C4-2B (cell line): Measurements from ENCODE around the gene LYRM9.

ENCODE experiments used
- CTCF ChIP-seq: fragments of 450-650 bp; conservative IDR thresholded peaks from 2 replicates; pipeline ENCODE4 v1.5.1; 2017; ENCODE audit warnings: mild to moderate bottlenecking
- ZFX ChIP-seq: fragments of 450-650 bp; IDR thresholded peaks from 2 replicates; pipeline ENCODE4 v1.6.1; 2017

GRCh38 chr17:27918498-27918897, 25.3 kb upstream of the LYRM9 start:
- no peak for TF ChIP-seq CTCF
- no peak for TF ChIP-seq ZFX
